Sigmoid colon (tissue), 7 donors: ENCODE data around the gene CSE1L. TPM values are rescaled to one million over a fixed set of nuclear protein-coding genes. Genes with fewer than 3 reads are reported as not detected.

Source experiments
- DNase-seq: peaks from one replicate; pipeline ENCODE4 v3.0.0-alpha.2; 2019
- H3K27ac ChIP-seq, 4 donors: fragments of 200-600 bp; sonication (generic); one replicate each; pipeline ENCODE4 v1.5.1; 2016 to 2019; ENCODE audit warnings: mild to moderate bottlenecking in 1 of 4
- H3K27me3 ChIP-seq, 3 donors: fragments of 200-600 bp; sonication (generic); one replicate each; pipeline ENCODE4 v1.5.1; 2019; ENCODE audit warnings: mild to moderate bottlenecking in 1 of 3
- H3K36me3 ChIP-seq, 4 donors: fragments of 200-600 bp; sonication (generic); one replicate each; pipeline ENCODE4 v1.5.1; 2016 to 2019
- H3K4me1 ChIP-seq, 4 donors: fragments of 200-600 bp; sonication (generic); one replicate each; pipeline ENCODE4 v1.5.1; 2017 to 2019
- H3K4me3 ChIP-seq, 4 donors: fragments of 200-600 bp; sonication (generic); one replicate each; pipeline ENCODE4 v1.5.1; 2017 to 2019; ENCODE audit warnings: mild to moderate bottlenecking in 2 of 4, moderate library complexity in 1 of 4
- H3K9me3 ChIP-seq, 4 donors: fragments of 200-600 bp in 3 of 4; sonication (generic) in 3 of 4; one replicate each; pipeline versions ENCODE4 v1.5.1 to v1.6.1; 2013 to 2019
- CTCF ChIP-seq, 4 experiments: fragments of 450-650 bp in 3 of 4; fragments of 200-600 bp in 1 of 4; IDR thresholded peaks; one replicate each; pipeline ENCODE4 v1.5.1; 2016 to 2019; ENCODE audit warnings: antibody characterized with exemption in 4 of 4, mild to moderate bottlenecking in 3 of 4, moderate library complexity in 2 of 4
- EP300 ChIP-seq, 4 donors: sonication (generic); formaldehyde crosslinking; IDR thresholded peaks; one replicate each; pipeline ENCODE4 v1.6.1; 2017; ENCODE audit warnings: antibody characterized with exemption in 4 of 4
- POLR2A ChIP-seq, 2 donors: fragments of 450-650 bp; IDR thresholded peaks; one replicate each; pipeline ENCODE4 v1.6.1; 2016; ENCODE audit warnings: antibody characterized with exemption in 2 of 2, mild to moderate bottlenecking in 2 of 2, moderate library complexity in 2 of 2
- POLR2AphosphoS5 ChIP-seq, 4 donors: sonication (generic); formaldehyde crosslinking; IDR thresholded peaks; one replicate each; pipeline ENCODE4 v1.6.1; 2017; ENCODE audit warnings: antibody characterized with exemption in 4 of 4
- WGBS, 2 donors: extraction: QIAGEN DNeasy Blood & Tissue Kit; methylation state at CpG; one replicate each; pipeline ENCODE4 v1.1.7; 2013; 5-methylcytosine and 5-hydroxymethylcytosine counted together
- intact Hi-C: fragments of 100-400 bp; cut with DNase I; formaldehyde crosslinking; loops from one replicate; pipeline ENCODE4 v1.15.1; 2023
- polyA plus RNA-seq, 3 donors: library from polyadenylated mRNA; stranded (reverse); fragments of 200-250 nt; gene quantifications; one replicate each; pipeline ENCODE4 v1.2.3, GENCODE V29; 2013
- total RNA-seq, 4 donors: library from RNA; depleted of rRNA; stranded (reverse); fragments of >200 nt; gene quantifications; one replicate each; pipeline ENCODE4 v1.1.0, GENCODE V29; 2016
- donor health status: healthy with polysubstance abuse.
- donor health status: Bipolar disorder and iron deficiency.
- donor health status: healthy.

CSE1L gene
- total and polyA plus RNA-seq, 7 donors, result 10.2 to 43.9 (median 34.6) TPM

DNA sequence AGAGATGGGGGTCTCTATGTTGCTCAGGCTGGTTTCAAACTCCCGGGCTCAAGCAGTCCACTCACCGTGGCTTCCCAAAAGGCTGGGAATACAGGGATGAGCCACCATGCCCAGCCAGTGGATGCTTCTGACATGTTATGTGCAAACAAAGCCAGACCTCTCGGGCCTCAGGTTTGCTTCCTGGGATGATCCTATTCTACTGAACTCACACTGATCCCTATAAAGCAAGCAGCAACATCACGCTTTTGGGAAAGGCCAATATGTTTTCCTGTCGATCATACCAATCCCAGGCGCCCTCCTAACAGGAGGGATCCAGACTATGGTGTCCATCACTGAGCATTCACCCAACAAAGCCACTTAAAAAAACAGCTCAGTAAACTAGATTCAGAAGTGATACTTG, 60.2 kb downstream of the CSE1L start:
- WGBS, 2 donors, result 95 to 96% methylated on average over 6 of the region's 6 CpGs
- DNase-seq, result no peak
- no peak overlapping the region for H3K27ac ChIP-seq
- TF ChIP-seq POLR2AphosphoS5 (IDR thresholded peaks at IDR 0.05) (no peak), POLR2A (IDR thresholded peaks at IDR 0.05) (no peak), EP300 (IDR thresholded peaks at IDR 0.05) (no peak)
- no peaks in the 10 kb centered on the region for H3K4me1 ChIP-seq
- H3K4me3 ChIP-seq, result no peak overlapping the region
- no peaks in the 10 kb centered on the region for H3K9me3 ChIP-seq
- H3K36me3 ChIP-seq, result peaks cover 8 to 55% (median 13%) of the 10 kb centered on the region in 4 donors
- H3K27me3 ChIP-seq, result no peaks in the 10 kb centered on the region
- intact Hi-C loops, result no loop called here

GRCh38 chr20:49110767-49111694, 64.9 kb downstream of the CSE1L start:
- WGBS, 2 donors, result 97% methylated on average over 6 of the region's 6 CpGs
- no peak for TF ChIP-seq EP300 (IDR thresholded peaks at IDR 0.05)
- TF ChIP-seq POLR2AphosphoS5 (IDR thresholded peaks at IDR 0.05), result no peak
- TF ChIP-seq POLR2A (IDR thresholded peaks at IDR 0.05), result no peak
- no peak for TF ChIP-seq CTCF (IDR thresholded peaks at IDR 0.05)
- Histone ChIP-seq H3K36me3 (peaks cover 18 to 67% (median 32%) of the 10 kb centered on the region in 4 donors), H3K27ac (no peak overlapping the region), H3K9me3 (no peaks in the 10 kb centered on the region), H3K4me1 (no peaks in the 10 kb centered on the region), H3K27me3 (no peaks in the 10 kb centered on the region), H3K4me3 (no peak overlapping the region)
- intact Hi-C loops, result no loop called here
- DNase-seq, result no peak

GRCh38 chr20:49112596-49113274, 66.6 kb downstream of the CSE1L start:
- H3K27ac ChIP-seq, result no peak overlapping the region
- no peaks in the 10 kb centered on the region for H3K9me3 ChIP-seq
- no peaks in the 10 kb centered on the region for H3K27me3 ChIP-seq
- H3K36me3 ChIP-seq, result peaks cover 27 to 79% (median 49%) of the 10 kb centered on the region in 4 donors
- 94 to 95% methylated on average over 15 of the region's 15 CpGs for WGBS, 2 donors
- no peak overlapping the region for H3K4me3 ChIP-seq
- no peak for DNase-seq
- intact Hi-C loops, result no loop called here
- H3K4me1 ChIP-seq, result no peaks in the 10 kb centered on the region
- no peak for TF ChIP-seq POLR2AphosphoS5 (IDR thresholded peaks at IDR 0.05)
- no peak for TF ChIP-seq CTCF (IDR thresholded peaks at IDR 0.05)
- no peak for TF ChIP-seq EP300 (IDR thresholded peaks at IDR 0.05)
- TF ChIP-seq POLR2A (IDR thresholded peaks at IDR 0.05), result no peak

- TF ChIP-seq EP300 (IDR thresholded peaks at IDR 0.05) (no peak), POLR2AphosphoS5 (IDR thresholded peaks at IDR 0.05) (no peak), POLR2A (IDR thresholded peaks at IDR 0.05) (no peak), CTCF (IDR thresholded peaks at IDR 0.05) (no peak)
- Histone ChIP-seq H3K27me3 (no peaks in the 10 kb centered on the region), H3K4me1 (no peaks in the 10 kb centered on the region), H3K36me3 (peaks cover 37 to 99% (median 69%) of the 10 kb centered on the region in 4 donors), H3K27ac (no peak overlapping the region), H3K9me3 (no peaks in the 10 kb centered on the region), H3K4me3 (no peak overlapping the region)
- WGBS, 2 donors, result 85 to 87% methylated on average over 7 of the region's 7 CpGs
- DNase-seq, result no peak
- intact Hi-C loops, result no loop called here
Observed at GRCh38 chr20:49115564-49115963, 69.5 kb downstream of the CSE1L start.

GRCh38 chr20:49118307-49118706, 72.2 kb downstream of the CSE1L start:
- 88 to 94% methylated on average over 3 of the region's 3 CpGs for WGBS, 2 donors
- intact Hi-C loops, result no loop called here
- Histone ChIP-seq H3K36me3 (peaks cover 37 to 98% (median 73%) of the 10 kb centered on the region in 4 donors), H3K27me3 (no peaks in the 10 kb centered on the region), H3K9me3 (no peaks in the 10 kb centered on the region), H3K27ac (no peak overlapping the region), H3K4me1 (no peaks in the 10 kb centered on the region), H3K4me3 (no peak overlapping the region)
- TF ChIP-seq CTCF (IDR thresholded peaks at IDR 0.05), result no peak
- TF ChIP-seq EP300 (IDR thresholded peaks at IDR 0.05), result no peak
- TF ChIP-seq POLR2AphosphoS5 (IDR thresholded peaks at IDR 0.05), result no peak
- TF ChIP-seq POLR2A (IDR thresholded peaks at IDR 0.05), result no peak
- no peak for DNase-seq
